B cell (primary cell): ENCODE results near the gene TM4SF5. TPM values are rescaled to one million over a fixed set of nuclear protein-coding genes. Genes with fewer than 3 reads are reported as not detected.
A peak's percentile ranks its signal among the peaks of the same experiment; 100 is the strongest.

Experiments
- ATAC-seq: fragments of 200-7000 bp; cut with Tn5 transposase; one replicate; pipeline ENCODE4 v1.10.0; 2021; ENCODE audit warnings: low read depth, mild to moderate bottlenecking, moderate number of reproducible peaks, moderate library complexity
- CTCF ChIA-PET: fragments of 350-600 bp; sonication (Branson Sonifier 250); formaldehyde crosslinking; loops from one replicate; lab custom pipeline; 2021; ENCODE audit warnings: antibody characterized with exemption, inconsistent platforms; lab: Charles Lee
- POLR2A ChIA-PET: fragments of 350-600 bp; sonication (Branson Sonifier 250); formaldehyde crosslinking; loops from one replicate; lab custom pipeline; 2021; ENCODE audit warnings: antibody characterized with exemption; lab: Charles Lee
- DNase-seq: peaks from one replicate; pipeline ENCODE4 v3.0.0; 2013
- H2AFZ ChIP-seq: 2 replicates; pipeline ENCODE4 v1.6.1; 2012; ENCODE audit warnings: mild to moderate bottlenecking, low read depth, low read length; ENCODE audit not compliant: insufficient read depth, poor library complexity, severe bottlenecking
- H3K27ac ChIP-seq, 2 donors: 1 replicate in 1 of 2; 2 replicates in 1 of 2; pipeline ENCODE4 v1.5.1; 2012 to 2013; ENCODE audit warnings: low read length in 2 of 2, mild to moderate bottlenecking in 2 of 2, moderate library complexity in 1 of 2
- H3K27me3 ChIP-seq, 4 experiments: fragments of 200-600 bp in 1 of 4; sonication (generic) in 1 of 4; replicated peaks in 1 of 4; 1 replicate in 2 of 4; 2 replicates in 2 of 4; pipeline versions ENCODE4 v1.6.1 to v1.7.0; 2013 to 2016; ENCODE audit warnings: low read length in 3 of 4, mild to moderate bottlenecking in 2 of 4, mixed read lengths in 1 of 4, moderate library complexity in 1 of 4; ENCODE audit not compliant: insufficient read depth in 4 of 4, control insufficient read depth in 3 of 4; ENCODE audit errors: control extremely low read depth in 1 of 4
- H3K36me3 ChIP-seq, 2 experiments: replicated peaks in 1 of 2; 1 replicate in 1 of 2; 2 replicates in 1 of 2; pipeline versions ENCODE4 v1.6.1 to v1.7.1; 2013; ENCODE audit warnings: low read length in 1 of 2; ENCODE audit not compliant: insufficient read depth in 2 of 2, control insufficient read depth in 1 of 2; ENCODE audit errors: control extremely low read depth in 1 of 2, extremely low read depth in 1 of 2
- H3K4me1 ChIP-seq, 2 donors: fragments of 200-600 bp in 1 of 2; sonication (generic) in 1 of 2; 1 replicate in 1 of 2; 2 replicates in 1 of 2; pipeline versions ENCODE4 v1.5.1 to v1.6.1; 2013 to 2017; ENCODE audit warnings: low read length in 2 of 2; ENCODE audit not compliant: control insufficient read depth in 2 of 2, insufficient read depth in 2 of 2
- H3K4me2 ChIP-seq: replicated peaks from 2 replicates; pipeline ENCODE3; 2012; ENCODE audit warnings: mild to moderate bottlenecking, low read depth, low read length; ENCODE audit not compliant: poor library complexity, severe bottlenecking
- H3K4me3 ChIP-seq, 5 experiments: fragments of 200-600 bp in 1 of 5; sonication (generic) in 1 of 5; 1 replicate in 3 of 5; 2 replicates in 2 of 5; pipeline versions ENCODE4 v1.5.1 to v1.7.0; 2011 to 2016; ENCODE audit warnings: low read length in 4 of 5, mild to moderate bottlenecking in 4 of 5, low read depth in 2 of 5, control low read depth in 1 of 5, moderate library complexity in 1 of 5; ENCODE audit not compliant: insufficient read depth in 1 of 5; ENCODE audit errors: control extremely low read depth in 1 of 5, extremely low read depth in 1 of 5
- H3K79me2 ChIP-seq: fragments of 200-600 bp; sonication (generic); one replicate; pipeline ENCODE4 v1.6.0; 2016; ENCODE audit warnings: low read length; ENCODE audit not compliant: control insufficient read depth, insufficient read depth
- H3K9ac ChIP-seq: fragments of 200-600 bp; sonication (generic); 2 replicates; pipeline ENCODE4 v1.6.1; 2017; ENCODE audit warnings: mild to moderate bottlenecking, low read length, moderate library complexity
- H3K9me3 ChIP-seq, 3 donors: one replicate each; pipeline versions ENCODE4 v1.6.1 to v1.7.1; 2013; ENCODE audit warnings: low read length in 2 of 3; ENCODE audit not compliant: control insufficient read depth in 2 of 3, insufficient read depth in 1 of 3; ENCODE audit errors: control extremely low read depth in 1 of 3
- H4K20me1 ChIP-seq: 2 replicates; pipeline ENCODE4 v1.6.0; 2012; ENCODE audit warnings: mild to moderate bottlenecking, low read length; ENCODE audit not compliant: insufficient read depth, control insufficient read depth, poor library complexity, severe bottlenecking
- H3K27ac Mint-ChIP-seq: one replicate; pipeline ENCODE4 v1.8.0; 2021; ENCODE audit warnings: mixed read lengths
- H3K27me3 Mint-ChIP-seq: one replicate; pipeline ENCODE4 v1.8.0; 2021; ENCODE audit warnings: mixed read lengths
- H3K4me1 Mint-ChIP-seq: one replicate; pipeline ENCODE4 v1.8.0; 2021; ENCODE audit warnings: mixed read lengths
- H3K4me3 Mint-ChIP-seq: one replicate; pipeline ENCODE4 v1.8.0; 2021; ENCODE audit warnings: mixed read lengths
- H3K9me3 Mint-ChIP-seq: one replicate; pipeline ENCODE4 v1.8.0; 2022; ENCODE audit warnings: mixed read lengths; ENCODE audit not compliant: insufficient read depth
- EZH2 ChIP-seq: IDR thresholded peaks from 2 replicates; pipeline ENCODE4 v1.6.1; 2012; ENCODE audit warnings: borderline replicate concordance, low read depth, mild to moderate bottlenecking, moderate library complexity, low read length; ENCODE audit not compliant: insufficient read depth, poor library complexity, severe bottlenecking
- WGBS: methylation state at CpG from one replicate; pipeline ENCODE4 v1.1.5; 2013; ENCODE audit warnings: missing lambda C conversion rate; ENCODE audit not compliant: insufficient coverage; 5-methylcytosine and 5-hydroxymethylcytosine counted together
- intact Hi-C: fragments of 100-400 bp; cut with micrococcal nuclease; formaldehyde crosslinking; loops from one replicate; pipeline ENCODE4 v1.10.0; 2022
- polyA plus RNA-seq: library from polyadenylated mRNA; depleted of rRNA; stranded (reverse); fragments of >200 nt; gene quantifications from 2 replicates; pipeline ENCODE4 v1.2.3, GENCODE V29; 2012
- total RNA-seq, 2 donors: library from RNA; stranded (reverse); fragments of 120-200 nt in 1 of 2; gene quantifications; 1 replicate in 1 of 2; 2 replicates in 1 of 2; pipeline versions ENCODE4 v1.2.3 to v1.2.4, GENCODE V29; 2013 to 2022
- TF ChIP-seq, protein P1 (sequence below): fragments of 200-600 bp; IDR thresholded peaks from one replicate; pipeline ENCODE4 v1.8.0; 2022; ENCODE audit warnings: antibody characterized with exemption, mild to moderate bottlenecking

Gene TM4SF5
- total and polyA plus RNA-seq, 2 donors (not counting 1 experiment from before 2014, with no cell fraction given) = not detected

DNA sequence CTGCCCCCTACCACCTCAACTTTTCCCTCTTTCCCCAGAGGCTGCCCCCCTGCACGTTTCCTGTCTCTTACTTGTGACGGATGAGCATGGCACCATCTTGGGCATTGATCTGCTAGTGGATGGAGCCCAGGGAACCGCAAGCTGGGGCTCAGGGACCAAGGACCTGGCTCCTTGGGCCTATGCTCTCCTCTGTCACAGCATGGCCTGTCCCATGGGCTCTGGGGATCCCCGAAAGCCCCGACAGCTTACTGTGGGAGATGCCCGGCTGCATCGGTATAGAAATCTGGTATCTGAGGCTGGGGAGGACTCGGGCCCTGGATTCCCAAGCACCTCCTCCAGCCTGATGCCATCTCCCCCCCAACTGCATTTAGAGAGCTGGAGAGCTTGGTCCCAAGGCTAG lies 30.1 kb upstream of the TM4SF5 start:
- H3K79me2 ChIP-seq = peaks cover 2% of the 10 kb centered on the region
- H3K27ac Mint-ChIP-seq = no peak overlapping the region
- ChIA-PET POLR2A (no interaction called here), CTCF (interaction anchor here (0.5 kb wide), 1 partner anchor 311 kb away, joined by 6 read pairs; no protein-coding TSS in a partner anchor)
- H3K4me3 Mint-ChIP-seq = peak overlapping the region; percentile 37
- H3K27ac ChIP-seq = no peak overlapping the region
- H3K4me2 ChIP-seq = no peak overlapping the region
- TF ChIP-seq, protein P1, sequence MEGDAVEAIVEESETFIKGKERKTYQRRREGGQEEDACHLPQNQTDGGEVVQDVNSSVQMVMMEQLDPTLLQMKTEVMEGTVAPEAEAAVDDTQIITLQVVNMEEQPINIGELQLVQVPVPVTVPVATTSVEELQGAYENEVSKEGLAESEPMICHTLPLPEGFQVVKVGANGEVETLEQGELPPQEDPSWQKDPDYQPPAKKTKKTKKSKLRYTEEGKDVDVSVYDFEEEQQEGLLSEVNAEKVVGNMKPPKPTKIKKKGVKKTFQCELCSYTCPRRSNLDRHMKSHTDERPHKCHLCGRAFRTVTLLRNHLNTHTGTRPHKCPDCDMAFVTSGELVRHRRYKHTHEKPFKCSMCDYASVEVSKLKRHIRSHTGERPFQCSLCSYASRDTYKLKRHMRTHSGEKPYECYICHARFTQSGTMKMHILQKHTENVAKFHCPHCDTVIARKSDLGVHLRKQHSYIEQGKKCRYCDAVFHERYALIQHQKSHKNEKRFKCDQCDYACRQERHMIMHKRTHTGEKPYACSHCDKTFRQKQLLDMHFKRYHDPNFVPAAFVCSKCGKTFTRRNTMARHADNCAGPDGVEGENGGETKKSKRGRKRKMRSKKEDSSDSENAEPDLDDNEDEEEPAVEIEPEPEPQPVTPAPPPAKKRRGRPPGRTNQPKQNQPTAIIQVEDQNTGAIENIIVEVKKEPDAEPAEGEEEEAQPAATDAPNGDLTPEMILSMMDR = no peak
- no peak for TF ChIP-seq EZH2
- H3K4me1 Mint-ChIP-seq = peaks cover 20% of the 10 kb centered on the region
- whole genome bisulfite sequencing = 92% methylated on average over 4 of the region's 8 CpGs
- H3K27me3 Mint-ChIP-seq = peaks cover 11% of the 10 kb centered on the region
- H3K36me3 ChIP-seq = no peaks in the 10 kb centered on the region
- H3K9me3 ChIP-seq = no peaks in the 10 kb centered on the region
- ATAC-seq = no peak
- no peaks in the 10 kb centered on the region for H3K9me3 Mint-ChIP-seq
- no peak for DNase-seq
- H4K20me1 ChIP-seq = no peaks in the 10 kb centered on the region
- no peak overlapping the region for H3K9ac ChIP-seq
- H3K4me3 ChIP-seq = no peak overlapping the region
- intact Hi-C loops = no loop called here
- H3K27me3 ChIP-seq = peaks cover 0 to 48% (median 18%) of the 10 kb centered on the region in 4 experiments
- no peak overlapping the region for H2AFZ ChIP-seq
- H3K4me1 ChIP-seq = peaks cover 26 to 30% of the 10 kb centered on the region in 2 donors

DNA sequence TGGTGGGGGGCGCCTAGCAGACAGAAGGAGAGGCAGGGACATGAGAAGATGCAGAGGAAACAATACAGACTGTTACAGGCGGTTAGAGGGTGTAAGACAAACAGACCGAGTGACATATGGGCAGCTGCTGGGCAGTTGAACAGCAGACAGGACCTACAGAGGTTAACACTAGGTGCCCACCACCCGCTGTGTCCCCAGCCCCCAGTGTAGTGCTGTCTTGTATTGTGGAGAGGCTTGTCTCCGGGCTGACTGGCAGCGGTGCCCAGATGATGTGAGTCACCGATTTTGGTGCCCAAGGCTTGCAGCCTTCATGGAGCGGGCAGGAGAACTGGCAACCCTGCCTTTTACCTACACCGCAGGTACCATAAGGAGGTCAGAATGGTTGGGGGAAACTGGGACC lies 29.6 kb upstream of the TM4SF5 start:
- peaks cover 0 to 48% (median 18%) of the 10 kb centered on the region in 4 experiments for H3K27me3 ChIP-seq
- H3K9me3 ChIP-seq = no peaks in the 10 kb centered on the region
- no peak overlapping the region for H3K4me2 ChIP-seq
- Mint-ChIP-seq H3K4me3 (peak overlapping the region; percentile 12), H3K27ac (no peak overlapping the region), H3K9me3 (no peaks in the 10 kb centered on the region), H3K27me3 (peaks cover 13% of the 10 kb centered on the region), H3K4me1 (peaks cover 21% of the 10 kb centered on the region)
- H3K9ac ChIP-seq = no peak overlapping the region
- ATAC-seq (no peak), DNase-seq (no peak)
- CTCF ChIA-PET = no interaction called here
- intact Hi-C loops = no loop called here
- H3K27ac ChIP-seq = no peak overlapping the region
- H3K4me3 ChIP-seq = no peak overlapping the region
- WGBS = 96% methylated on average over 9 of the region's 9 CpGs
- no peaks in the 10 kb centered on the region for H3K36me3 ChIP-seq
- TF ChIP-seq, protein P1 = no peak
- no peak for TF ChIP-seq EZH2
- peaks cover 26 to 30% of the 10 kb centered on the region in 2 donors for H3K4me1 ChIP-seq
- H2AFZ ChIP-seq = no peak overlapping the region
- POLR2A ChIA-PET = no interaction called here
- no peaks in the 10 kb centered on the region for H4K20me1 ChIP-seq
- peaks cover 2% of the 10 kb centered on the region for H3K79me2 ChIP-seq
